ENCODE measurements around the gene SLC24A4. TPM values are rescaled to one million over a fixed set of nuclear protein-coding genes. Genes with fewer than 3 reads are reported as not detected.

The SLC24A4 gene
- total RNA-seq, 1 donor from 2014 or later = not detected

DNA sequence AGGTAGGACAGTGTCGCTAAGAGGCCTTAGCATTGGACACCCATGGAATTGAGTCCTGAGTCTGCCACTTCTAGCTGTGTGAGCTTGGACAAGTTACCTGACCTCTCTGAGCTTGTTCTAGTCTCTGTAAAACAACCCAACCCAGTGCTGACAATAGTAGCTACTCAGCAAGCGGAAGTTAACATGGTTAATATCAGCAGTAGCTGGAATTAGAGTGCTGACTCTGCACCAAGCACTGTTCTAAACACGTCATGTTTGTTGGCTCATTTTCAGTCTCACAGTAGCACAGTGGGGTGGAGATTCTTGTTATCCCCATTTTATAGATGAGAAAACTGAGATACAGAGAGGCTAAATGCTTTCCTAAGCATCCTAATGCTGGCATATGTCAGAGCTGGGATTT is 143.1 kb downstream of the SLC24A4 start:
- TF ChIP-seq, protein P1, sequence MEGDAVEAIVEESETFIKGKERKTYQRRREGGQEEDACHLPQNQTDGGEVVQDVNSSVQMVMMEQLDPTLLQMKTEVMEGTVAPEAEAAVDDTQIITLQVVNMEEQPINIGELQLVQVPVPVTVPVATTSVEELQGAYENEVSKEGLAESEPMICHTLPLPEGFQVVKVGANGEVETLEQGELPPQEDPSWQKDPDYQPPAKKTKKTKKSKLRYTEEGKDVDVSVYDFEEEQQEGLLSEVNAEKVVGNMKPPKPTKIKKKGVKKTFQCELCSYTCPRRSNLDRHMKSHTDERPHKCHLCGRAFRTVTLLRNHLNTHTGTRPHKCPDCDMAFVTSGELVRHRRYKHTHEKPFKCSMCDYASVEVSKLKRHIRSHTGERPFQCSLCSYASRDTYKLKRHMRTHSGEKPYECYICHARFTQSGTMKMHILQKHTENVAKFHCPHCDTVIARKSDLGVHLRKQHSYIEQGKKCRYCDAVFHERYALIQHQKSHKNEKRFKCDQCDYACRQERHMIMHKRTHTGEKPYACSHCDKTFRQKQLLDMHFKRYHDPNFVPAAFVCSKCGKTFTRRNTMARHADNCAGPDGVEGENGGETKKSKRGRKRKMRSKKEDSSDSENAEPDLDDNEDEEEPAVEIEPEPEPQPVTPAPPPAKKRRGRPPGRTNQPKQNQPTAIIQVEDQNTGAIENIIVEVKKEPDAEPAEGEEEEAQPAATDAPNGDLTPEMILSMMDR (IDR thresholded peaks at IDR 0.05; ENCODE audit: insufficient read depth, low read length, poor library complexity, severe bottlenecking) = no peak
- no peaks in the 10 kb centered on the region for H3K36me3 ChIP-seq (ENCODE audit: control insufficient read depth, insufficient read depth, low read length)

DNA sequence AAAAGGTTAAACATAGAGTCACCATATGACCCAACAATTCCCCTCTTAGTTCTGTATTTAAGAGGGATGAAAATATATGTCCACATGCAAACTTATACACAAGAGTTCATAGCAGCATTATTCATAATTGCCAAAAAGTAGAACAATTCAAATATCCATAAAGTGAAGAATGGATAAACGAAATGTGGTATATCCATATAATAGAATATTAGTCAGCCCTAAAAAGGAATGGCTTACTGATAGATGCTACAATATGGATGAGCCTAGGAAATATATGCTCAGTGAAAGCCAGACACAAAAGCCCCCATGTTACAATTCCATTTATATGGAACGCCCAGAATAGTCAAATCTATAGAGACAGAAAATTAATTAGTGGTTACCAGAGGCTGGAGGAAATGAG is 146.6 kb downstream of the SLC24A4 start:
- no peaks in the 10 kb centered on the region for H3K36me3 ChIP-seq (ENCODE audit: control insufficient read depth, insufficient read depth, low read length)
- no peak for DNase-seq (ENCODE audit: low read depth)
- H3K27me3 ChIP-seq (ENCODE audit: control insufficient read depth, insufficient read depth, low read length) = no peaks in the 10 kb centered on the region
- TF ChIP-seq, protein P1 (IDR thresholded peaks at IDR 0.05; ENCODE audit: insufficient read depth, low read length, poor library complexity, severe bottlenecking) = no peak
- no peak overlapping the region for H3K4me3 ChIP-seq (ENCODE audit: low read depth, low read length)

More for the DNA sequence above, 143.1 kb downstream of the SLC24A4 start:
- H3K27me3 ChIP-seq (ENCODE audit: control insufficient read depth, insufficient read depth, low read length) = no peaks in the 10 kb centered on the region
- no peak for DNase-seq (ENCODE audit: low read depth)
- no peak overlapping the region for H3K4me3 ChIP-seq (ENCODE audit: low read depth, low read length)

DNA sequence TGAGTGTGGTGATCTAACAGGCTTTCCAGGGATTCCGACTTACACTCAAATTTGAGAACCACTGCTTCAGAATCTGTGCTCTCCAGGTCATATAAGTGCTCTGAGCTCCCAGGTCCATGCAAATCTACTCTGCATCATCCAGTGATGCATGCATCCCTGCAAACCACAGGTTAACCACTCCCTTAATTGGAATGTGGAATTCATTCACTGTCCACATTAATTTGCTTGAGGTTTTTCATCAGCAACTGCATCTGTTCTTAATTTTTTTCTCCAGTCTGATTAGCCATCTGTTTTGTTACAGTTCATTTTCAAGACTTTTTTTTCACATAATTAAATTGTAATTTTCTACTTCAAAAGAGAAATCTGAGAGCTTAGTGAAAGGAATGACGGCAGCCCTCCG is 147.2 kb downstream of the SLC24A4 start:
- TF ChIP-seq, protein P1 (IDR thresholded peaks at IDR 0.05; ENCODE audit: insufficient read depth, low read length, poor library complexity, severe bottlenecking) = no peak
- Histone ChIP-seq H3K4me3 (ENCODE audit: low read depth, low read length) (no peak overlapping the region), H3K27me3 (ENCODE audit: control insufficient read depth, insufficient read depth, low read length) (no peaks in the 10 kb centered on the region), H3K36me3 (ENCODE audit: control insufficient read depth, insufficient read depth, low read length) (no peaks in the 10 kb centered on the region)
- peak; percentile 34 for DNase-seq (ENCODE audit: low read depth)

DNA sequence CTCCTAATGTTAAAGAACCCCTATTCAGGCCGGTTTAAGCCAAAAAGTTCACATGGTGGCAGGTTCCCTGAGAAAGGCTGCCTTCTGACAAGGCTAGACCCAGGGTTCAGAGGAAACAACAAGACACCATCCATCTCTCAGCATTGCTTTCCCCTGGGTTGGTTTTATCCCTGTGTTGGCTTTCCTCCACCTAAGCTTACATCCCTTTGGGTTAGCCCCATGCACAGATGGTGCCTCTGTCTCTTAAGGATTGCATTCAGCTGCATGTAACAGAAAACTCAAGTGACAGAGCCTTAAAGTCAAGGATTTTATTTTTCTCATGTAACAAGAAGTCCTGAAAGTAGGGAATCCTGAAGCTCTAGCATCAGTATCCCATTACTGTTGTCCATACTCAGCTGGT is 147.8 kb downstream of the SLC24A4 start:
- no peak for DNase-seq (ENCODE audit: low read depth)
- no peaks in the 10 kb centered on the region for H3K36me3 ChIP-seq (ENCODE audit: control insufficient read depth, insufficient read depth, low read length)

DNA sequence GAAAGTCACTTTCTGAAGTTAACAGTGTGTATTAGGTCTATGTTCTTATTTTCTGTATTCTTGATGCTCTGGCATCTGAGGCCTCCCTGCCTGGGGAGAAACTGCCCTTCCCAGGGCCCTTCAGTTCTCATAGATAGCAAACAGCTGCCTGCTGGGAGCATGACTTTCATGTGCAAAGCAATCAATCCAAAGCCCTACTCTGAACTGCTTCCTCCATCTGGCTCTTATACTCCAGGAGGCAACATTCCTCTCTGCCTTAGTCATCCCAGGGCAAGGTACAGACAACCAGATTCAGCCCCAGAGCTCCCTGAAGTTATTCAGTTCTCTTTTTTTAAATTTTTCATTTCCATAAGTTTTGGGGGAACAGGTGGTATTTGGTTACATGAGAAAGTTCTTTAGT is 149.0 kb downstream of the SLC24A4 start:
- no peaks in the 10 kb centered on the region for H3K27me3 ChIP-seq (ENCODE audit: control insufficient read depth, insufficient read depth, low read length)
- H3K36me3 ChIP-seq (ENCODE audit: control insufficient read depth, insufficient read depth, low read length) = no peaks in the 10 kb centered on the region
- DNase-seq (ENCODE audit: low read depth) = peak; percentile 77
- TF ChIP-seq, protein P1 (IDR thresholded peaks at IDR 0.05; ENCODE audit: insufficient read depth, low read length, poor library complexity, severe bottlenecking) = no peak
- H3K4me3 ChIP-seq (ENCODE audit: low read depth, low read length) = no peak overlapping the region

More for the DNA sequence above, 147.8 kb downstream of the SLC24A4 start:
- no peaks in the 10 kb centered on the region for H3K27me3 ChIP-seq (ENCODE audit: control insufficient read depth, insufficient read depth, low read length)
- no peak overlapping the region for H3K4me3 ChIP-seq (ENCODE audit: low read depth, low read length)
- TF ChIP-seq, protein P1 (IDR thresholded peaks at IDR 0.05; ENCODE audit: insufficient read depth, low read length, poor library complexity, severe bottlenecking) = no peak

DNA sequence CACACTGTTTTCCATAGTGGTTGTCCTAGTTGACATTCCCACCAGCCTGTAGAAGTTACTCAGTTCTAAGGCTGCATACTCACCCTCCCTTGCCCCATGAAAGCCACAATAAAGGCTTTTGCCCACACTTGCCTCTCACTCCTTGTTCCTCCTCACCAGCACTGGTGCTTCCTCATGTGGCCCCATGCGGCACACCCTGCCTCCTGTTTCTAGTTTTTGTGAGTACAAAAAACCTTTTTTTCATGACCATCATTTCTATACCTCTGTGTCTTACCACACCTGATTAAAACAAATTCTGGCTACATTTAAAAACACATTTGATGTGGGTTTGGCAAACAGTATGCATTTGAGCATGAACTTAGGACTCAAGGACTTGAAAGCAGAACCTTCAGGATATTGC is 149.9 kb downstream of the SLC24A4 start:
- no peak for DNase-seq (ENCODE audit: low read depth)
- TF ChIP-seq, protein P1 (IDR thresholded peaks at IDR 0.05; ENCODE audit: insufficient read depth, low read length, poor library complexity, severe bottlenecking) = no peak
- H3K27me3 ChIP-seq (ENCODE audit: control insufficient read depth, insufficient read depth, low read length) = no peaks in the 10 kb centered on the region
- H3K4me3 ChIP-seq (ENCODE audit: low read depth, low read length) = no peak overlapping the region
- H3K36me3 ChIP-seq (ENCODE audit: control insufficient read depth, insufficient read depth, low read length) = no peaks in the 10 kb centered on the region

Measured in kidney epithelial cell (primary cell).